ENCODE data around the gene ADAMTSL1.

DNA sequence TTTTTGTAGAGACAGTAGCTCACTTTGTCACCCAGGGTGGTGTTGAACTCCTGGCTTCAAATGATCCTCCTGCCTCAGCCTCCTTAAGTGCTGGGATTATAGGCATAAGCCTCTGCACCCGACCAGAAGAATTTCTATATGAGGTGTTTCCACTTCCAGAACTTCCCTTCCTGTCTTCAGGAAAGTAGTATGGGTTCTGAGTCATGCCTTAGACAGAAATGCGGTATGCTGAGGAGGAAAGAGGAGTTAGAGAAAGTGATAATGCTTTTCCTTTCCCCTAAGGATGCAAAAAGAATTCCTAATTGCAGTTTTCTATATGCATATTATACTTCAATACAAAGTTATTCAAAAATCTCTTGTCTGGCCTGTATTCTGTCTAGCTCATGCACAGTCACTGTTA, 16.4 kb upstream of the ADAMTSL1 start:
- TF ChIP-seq CTCF (IDR thresholded peaks at IDR 0.05; ENCODE audit: insufficient read depth, low read length, poor library complexity, severe bottlenecking) (no peak), EZH2phosphoT487 (conservative IDR thresholded peaks at IDR 0.05; ENCODE audit: low read length) (no peak)

Data from SU-DHL-6 (cell line).